ENCODE results near the gene PIP5K1B.

GRCh38 chr9:69058101-69058500, 353.1 kb downstream of the PIP5K1B start:
- no peak for TF ChIP-seq CTCF (IDR thresholded peaks at IDR 0.05)
- TF ChIP-seq POLR2A (IDR thresholded peaks at IDR 0.05), result no peak

Data from uterus (tissue), 2 donors.